ENCODE results near the gene FBXO36. TPM values are rescaled to one million over a fixed set of nuclear protein-coding genes. Genes with fewer than 3 reads are reported as not detected.

The FBXO36 gene
- polyA plus RNA-seq, 1 donor (not counting 4 experiments of a cell fraction or from before 2014, with no cell fraction given): 1.7 TPM

DNA sequence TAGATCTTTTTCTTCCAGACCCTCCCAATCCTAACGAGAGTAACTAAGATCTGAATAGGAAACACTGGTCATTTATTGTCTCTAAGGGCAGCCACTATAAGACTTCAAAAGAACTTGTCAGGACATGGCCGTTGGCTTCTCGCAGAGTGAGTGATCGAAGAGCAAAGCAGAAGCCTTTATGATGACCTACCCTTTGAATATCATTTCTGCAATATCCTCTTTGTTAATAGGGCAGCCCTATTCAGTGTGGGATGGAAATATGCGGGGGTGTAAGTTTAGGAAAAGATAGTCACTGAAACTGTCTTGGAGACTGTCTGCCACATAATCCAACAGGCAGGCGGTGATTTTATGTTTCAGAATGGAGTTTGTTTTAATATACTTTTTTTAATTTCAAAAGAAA is 70.9 kb downstream of the FBXO36 start:
- dilution Hi-C loops (cut with MboI; ENCODE audit: extremely low pct_ligation_motif_present, low sequenced_read_pairs): no loop called here

GRCh38 chr2:229996320-229996719 is 74.0 kb downstream of the FBXO36 start:
- no peak overlapping the region for H3K4me2 ChIP-seq (ENCODE audit: control insufficient read depth, extremely low read depth, insufficient read depth, low read depth, low read length)
- no peaks in the 10 kb centered on the region for H3K27me3 ChIP-seq (ENCODE audit: control insufficient read depth, extremely low read depth, insufficient read depth, low read length)
- H3K4me3 ChIP-seq (ENCODE audit: control insufficient read depth in 2 of 3, extremely low read depth in 1 of 3, insufficient read depth in 2 of 3, low read depth in 1 of 3, low read length in 3 of 3): no peak overlapping the region
- no peaks in the 10 kb centered on the region for H3K79me2 ChIP-seq (ENCODE audit: control insufficient read depth, insufficient read depth, low read length)
- no peak overlapping the region for H2AFZ ChIP-seq (ENCODE audit: control insufficient read depth, low read length)
- no peaks in the 10 kb centered on the region for H3K36me3 ChIP-seq (ENCODE audit: control insufficient read depth in 2 of 2, extremely low read depth in 1 of 2, insufficient read depth in 2 of 2, low read length in 2 of 2)
- no peak overlapping the region for H3K9ac ChIP-seq (ENCODE audit: control insufficient read depth, extremely low read depth, insufficient read depth, low read length)
- no peaks in the 10 kb centered on the region for H3K9me3 ChIP-seq (ENCODE audit: control insufficient read depth, low read depth, low read length)
- FAIRE-seq: no peak
- no peaks in the 10 kb centered on the region for H3K4me1 ChIP-seq (ENCODE audit: control insufficient read depth, extremely low read depth, insufficient read depth, low read length)
- TF ChIP-seq CTCF (optimal IDR thresholded peaks at IDR 0.05 in 1 of 3, IDR thresholded peaks at IDR 0.05 in 1 of 3, conservative IDR thresholded peaks at IDR 0.05 in 1 of 3; ENCODE audit: extremely low read depth in 1 of 3, insufficient read depth in 2 of 3, low read length in 3 of 3): no peak
- TF ChIP-seq EZH2 (IDR thresholded peaks at IDR 0.05; ENCODE audit: low read length): no peak
- H3K27ac ChIP-seq (ENCODE audit: control insufficient read depth, insufficient read depth, low read length): no peak overlapping the region
- H4K20me1 ChIP-seq (ENCODE audit: control insufficient read depth, extremely low read depth, insufficient read depth, low read length): no peaks in the 10 kb centered on the region
- H3K9me1 ChIP-seq (ENCODE audit: control insufficient read depth, extremely low read depth, insufficient read depth, low read length): no peaks in the 10 kb centered on the region
- DNase-seq (ENCODE audit: low read depth, low spot score): no peak
- dilution Hi-C loops (cut with MboI; ENCODE audit: extremely low pct_ligation_motif_present, low sequenced_read_pairs): no loop called here

More for the DNA sequence above, 70.9 kb downstream of the FBXO36 start:
- Histone ChIP-seq H3K9me3 (ENCODE audit: control insufficient read depth, low read depth, low read length) (no peaks in the 10 kb centered on the region), H3K79me2 (ENCODE audit: control insufficient read depth, insufficient read depth, low read length) (no peaks in the 10 kb centered on the region), H3K9me1 (ENCODE audit: control insufficient read depth, extremely low read depth, insufficient read depth, low read length) (no peaks in the 10 kb centered on the region), H3K27me3 (ENCODE audit: control insufficient read depth, extremely low read depth, insufficient read depth, low read length) (no peaks in the 10 kb centered on the region), H3K9ac (ENCODE audit: control insufficient read depth, extremely low read depth, insufficient read depth, low read length) (no peak overlapping the region), H3K4me3 (ENCODE audit: control insufficient read depth in 2 of 3, extremely low read depth in 1 of 3, insufficient read depth in 2 of 3, low read depth in 1 of 3, low read length in 3 of 3) (no peak overlapping the region), H3K4me1 (ENCODE audit: control insufficient read depth, extremely low read depth, insufficient read depth, low read length) (no peaks in the 10 kb centered on the region), H3K4me2 (ENCODE audit: control insufficient read depth, extremely low read depth, insufficient read depth, low read depth, low read length) (no peak overlapping the region), H2AFZ (ENCODE audit: control insufficient read depth, low read length) (no peak overlapping the region), H3K27ac (ENCODE audit: control insufficient read depth, insufficient read depth, low read length) (no peak overlapping the region), H4K20me1 (ENCODE audit: control insufficient read depth, extremely low read depth, insufficient read depth, low read length) (no peaks in the 10 kb centered on the region), H3K36me3 (ENCODE audit: control insufficient read depth in 2 of 2, extremely low read depth in 1 of 2, insufficient read depth in 2 of 2, low read length in 2 of 2) (no peaks in the 10 kb centered on the region)
- DNase-seq (ENCODE audit: low read depth, low spot score) (no peak), FAIRE-seq (no peak)
- TF ChIP-seq CTCF (optimal IDR thresholded peaks at IDR 0.05 in 1 of 3, IDR thresholded peaks at IDR 0.05 in 1 of 3, conservative IDR thresholded peaks at IDR 0.05 in 1 of 3; ENCODE audit: extremely low read depth in 1 of 3, insufficient read depth in 2 of 3, low read length in 3 of 3) (no peak), EZH2 (IDR thresholded peaks at IDR 0.05; ENCODE audit: low read length) (no peak)

Data from keratinocyte (primary cell).